CD4-positive, alpha-beta T cell treated with Interferon gamma for 1 hour (primary cell): Measurements from ENCODE around the gene TEX52.
"Not testable (repeated sequence)": the region's sequence is repeated elsewhere in the genome, so short reads cannot be mapped to it uniquely, and the experiment has no call there.

Source experiments
- DNase-seq: peaks from one replicate; pipeline ENCODE4 v3.0.0-alpha.2; 2020

Gene TEX52

GRCh38 chr12:2863402-2863801 lies 6.6 kb upstream of the TEX52 start:
- DNase-seq: not testable (repeated sequence)

- no peak for DNase-seq
These were observed 6.0 kb upstream of the TEX52 start for GRCh38 chr12:2862876-2863275.

- DNase-seq: no peak
These were observed 3.3 kb upstream of the TEX52 start for GRCh38 chr12:2860170-2860569.

- no peak for DNase-seq
These were observed 2.1 kb upstream of the TEX52 start for GRCh38 chr12:2858944-2859421.

- DNase-seq: no peak
These were observed 1.5 kb upstream of the TEX52 start for GRCh38 chr12:2858334-2858733.

- no peak for DNase-seq
These were observed 737 bp upstream of the TEX52 start for GRCh38 chr12:2857576-2857975.

GRCh38 chr12:2856051-2856450 lies 788 bp downstream of the TEX52 start:
- no peak for DNase-seq

GRCh38 chr12:2855546-2855945 lies 1.3 kb downstream of the TEX52 start:
- DNase-seq: no peak

GRCh38 chr12:2854669-2855453 lies 2.0 kb downstream of the TEX52 start:
- DNase-seq: no peak

GRCh38 chr12:2853626-2854025 lies 3.2 kb downstream of the TEX52 start:
- no peak for DNase-seq

- no peak for DNase-seq
These were observed 4.9 kb downstream of the TEX52 start for GRCh38 chr12:2851931-2852330.

- no peak for DNase-seq
These were observed 11.6 kb downstream of the TEX52 start for GRCh38 chr12:2845280-2845679.

- DNase-seq: no peak
These were observed 12.1 kb downstream of the TEX52 start for GRCh38 chr12:2844786-2845185.

GRCh38 chr12:2842948-2843347 lies 13.9 kb downstream of the TEX52 start:
- no peak for DNase-seq

GRCh38 chr12:2841056-2841650 lies 15.7 kb downstream of the TEX52 start:
- DNase-seq: no peak

GRCh38 chr12:2836574-2836973 lies 20.3 kb downstream of the TEX52 start:
- no peak for DNase-seq

GRCh38 chr12:2835691-2836403 lies 21.0 kb downstream of the TEX52 start:
- DNase-seq: no peak

GRCh38 chr12:2834581-2835491 lies 22.0 kb downstream of the TEX52 start, which contains the start of gene NRIP2:
NRIP2 (minus strand) TSS chr12:2835035; CDS start chr12:2834983, 52 bp downstream.
- no peak for DNase-seq

GRCh38 chr12:2833810-2834209 lies 23.0 kb downstream of the TEX52 start:
- no peak for DNase-seq

GRCh38 chr12:2833327-2833726 lies 23.5 kb downstream of the TEX52 start:
- DNase-seq: no peak

- no peak for DNase-seq
These were observed 24.2 kb downstream of the TEX52 start for GRCh38 chr12:2832550-2833127.

- no peak for DNase-seq
These were observed 27.6 kb downstream of the TEX52 start for GRCh38 chr12:2829275-2829674.
